ENCODE data around the gene NAV2.

Gene NAV2

DNA sequence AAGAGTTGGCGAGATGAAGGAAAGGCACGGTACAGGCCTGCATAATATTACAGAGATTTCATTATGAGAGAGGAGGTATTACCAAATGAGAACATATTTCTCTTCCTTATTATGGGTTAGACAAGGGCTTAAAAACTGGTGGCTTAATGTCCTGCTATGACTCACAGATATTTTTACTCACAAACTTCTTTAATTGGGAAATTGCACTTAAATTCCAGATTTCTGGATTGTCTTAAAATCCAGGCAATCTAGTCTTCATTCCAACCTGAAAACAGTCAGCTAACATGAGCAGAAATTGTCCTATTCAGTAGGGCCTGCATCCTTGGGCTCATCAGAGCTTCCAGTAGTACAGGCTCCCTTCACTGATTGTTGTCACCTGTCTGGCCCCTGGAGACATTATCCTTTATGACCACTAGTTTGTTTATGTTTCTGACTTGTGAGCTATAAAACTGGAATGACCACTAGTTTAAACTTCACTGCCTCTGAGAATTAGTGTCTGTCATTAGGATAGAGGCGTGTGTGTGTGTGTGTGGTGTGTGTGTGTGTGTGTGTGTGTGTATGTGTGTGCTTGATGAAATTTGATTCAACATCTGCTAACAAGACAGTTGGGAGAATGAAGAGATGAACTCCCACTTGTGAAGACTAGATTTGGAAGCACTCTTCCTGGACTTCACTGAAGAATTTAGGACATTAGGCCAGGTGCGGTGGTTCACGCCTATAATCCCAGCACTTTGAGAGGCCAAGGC, 422.5 kb downstream of the NAV2 start:
- no peak for FAIRE-seq

DNA sequence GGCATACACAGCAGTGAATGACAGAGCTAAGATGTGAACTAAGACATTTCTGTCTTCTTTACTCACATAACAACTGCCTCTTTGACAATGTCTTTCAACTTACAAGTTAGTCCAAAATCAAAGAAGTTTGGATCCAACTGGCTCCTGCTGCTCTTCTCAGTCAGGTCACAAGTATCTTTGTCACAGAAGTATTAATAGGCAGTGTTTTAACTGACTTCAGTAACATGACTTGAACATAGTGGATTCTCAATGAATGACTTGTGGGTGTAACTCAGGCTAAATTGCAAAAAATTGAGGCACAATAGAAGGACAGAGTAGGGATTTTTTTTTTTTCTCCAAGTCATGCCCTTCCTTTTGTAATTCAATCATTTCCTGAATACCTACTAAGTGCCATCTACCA, 425.0 kb downstream of the NAV2 start:
- FAIRE-seq, result no peak

DNA sequence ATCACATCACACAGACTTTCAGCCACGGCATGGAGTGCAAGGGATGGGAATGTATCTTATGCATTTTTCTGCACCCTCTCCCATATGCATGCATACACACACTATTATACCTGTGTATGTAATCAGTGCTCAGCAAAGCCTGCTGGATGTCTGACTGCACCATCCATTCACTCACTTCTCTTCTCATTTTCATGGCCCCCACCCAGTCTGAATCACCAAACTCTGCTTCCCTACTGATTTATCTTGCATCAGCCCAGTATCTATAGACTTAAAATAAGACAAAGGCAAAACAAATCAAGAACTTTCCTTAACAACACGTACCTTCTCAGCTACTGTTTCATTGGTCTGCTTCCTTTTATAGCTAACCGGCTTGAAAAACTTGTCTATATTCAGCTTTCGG, 426.1 kb downstream of the NAV2 start:
- FAIRE-seq, result no peak

DNA sequence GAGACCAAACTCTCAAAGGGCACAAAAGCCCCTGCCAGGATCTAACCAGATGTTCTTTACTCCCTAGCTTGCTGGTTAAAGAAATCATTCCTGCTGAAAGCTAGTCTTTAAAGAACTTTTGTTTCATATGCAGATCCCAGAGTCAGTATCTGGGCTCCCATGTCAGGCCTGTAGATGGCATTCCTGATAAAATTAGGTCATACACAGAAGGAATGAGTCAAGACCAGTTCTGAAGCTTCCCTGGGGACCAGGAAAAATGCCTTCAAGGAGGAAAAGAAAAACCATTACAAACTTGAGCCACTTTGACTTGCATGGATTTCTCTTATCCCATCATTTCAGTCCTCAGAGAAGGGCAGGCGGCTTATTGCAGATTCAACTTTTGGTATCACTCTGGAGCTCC, 441.7 kb downstream of the NAV2 start:
- no peak for FAIRE-seq

DNA sequence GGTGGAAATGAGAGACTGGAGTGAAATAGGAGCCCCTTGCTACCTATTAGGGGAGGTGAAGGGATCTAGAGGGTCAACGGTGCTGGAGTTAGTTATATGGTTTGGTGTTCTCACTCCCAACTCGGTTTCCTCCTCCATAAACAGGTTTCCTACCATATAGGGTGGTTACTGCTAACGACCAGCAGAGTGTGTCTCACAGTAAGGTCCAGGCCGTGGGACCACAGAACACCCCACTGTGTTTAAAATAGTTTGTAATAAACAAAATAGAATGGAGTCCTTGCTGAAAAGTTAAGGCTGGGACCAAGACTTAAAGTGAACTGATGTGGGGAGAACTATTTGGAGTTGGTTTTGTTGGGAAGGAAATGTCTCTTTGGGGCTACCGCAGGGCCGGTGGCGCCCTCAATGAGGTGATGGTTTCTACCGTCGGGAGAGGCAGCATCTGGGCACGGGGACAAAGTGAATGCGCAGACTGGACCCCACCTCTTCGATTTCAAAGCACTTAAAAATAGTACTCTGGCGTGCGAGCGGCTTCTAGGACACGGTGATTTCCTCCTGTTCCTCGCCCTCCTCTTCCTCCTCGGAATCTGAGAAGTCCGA, 443.1 kb downstream of the NAV2 start:
- no peak for FAIRE-seq

DNA sequence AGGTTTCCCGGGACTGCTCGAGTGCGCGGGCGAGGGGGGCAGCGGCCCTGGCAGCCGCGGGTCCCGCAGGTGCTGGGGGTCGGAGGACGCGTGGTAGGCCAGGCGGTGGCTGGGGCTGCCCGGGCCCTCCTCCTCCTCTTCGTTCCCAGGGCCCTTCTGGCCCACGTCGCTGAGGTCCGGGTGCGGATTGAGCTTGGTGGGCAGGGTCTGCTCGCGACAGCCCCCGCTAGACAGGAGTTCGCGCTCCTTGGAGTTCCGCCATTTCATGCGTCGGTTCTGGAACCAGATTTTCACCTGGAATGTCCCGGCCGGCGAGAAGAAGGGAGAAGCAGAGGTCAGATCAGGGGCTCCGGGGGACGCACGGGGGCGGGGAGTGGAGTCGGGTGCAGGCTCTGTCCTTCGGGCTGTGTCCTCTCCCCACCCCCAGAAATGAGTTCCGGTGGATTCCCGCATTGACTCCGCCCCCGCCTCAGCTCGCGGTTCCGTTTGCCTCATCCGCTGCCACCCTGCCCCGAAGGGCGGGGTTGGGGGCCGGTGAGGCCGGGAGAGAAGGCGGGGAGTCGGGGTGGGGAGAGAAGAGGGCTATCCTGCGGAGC, 443.7 kb downstream of the NAV2 start:
- no peak for FAIRE-seq

DNA sequence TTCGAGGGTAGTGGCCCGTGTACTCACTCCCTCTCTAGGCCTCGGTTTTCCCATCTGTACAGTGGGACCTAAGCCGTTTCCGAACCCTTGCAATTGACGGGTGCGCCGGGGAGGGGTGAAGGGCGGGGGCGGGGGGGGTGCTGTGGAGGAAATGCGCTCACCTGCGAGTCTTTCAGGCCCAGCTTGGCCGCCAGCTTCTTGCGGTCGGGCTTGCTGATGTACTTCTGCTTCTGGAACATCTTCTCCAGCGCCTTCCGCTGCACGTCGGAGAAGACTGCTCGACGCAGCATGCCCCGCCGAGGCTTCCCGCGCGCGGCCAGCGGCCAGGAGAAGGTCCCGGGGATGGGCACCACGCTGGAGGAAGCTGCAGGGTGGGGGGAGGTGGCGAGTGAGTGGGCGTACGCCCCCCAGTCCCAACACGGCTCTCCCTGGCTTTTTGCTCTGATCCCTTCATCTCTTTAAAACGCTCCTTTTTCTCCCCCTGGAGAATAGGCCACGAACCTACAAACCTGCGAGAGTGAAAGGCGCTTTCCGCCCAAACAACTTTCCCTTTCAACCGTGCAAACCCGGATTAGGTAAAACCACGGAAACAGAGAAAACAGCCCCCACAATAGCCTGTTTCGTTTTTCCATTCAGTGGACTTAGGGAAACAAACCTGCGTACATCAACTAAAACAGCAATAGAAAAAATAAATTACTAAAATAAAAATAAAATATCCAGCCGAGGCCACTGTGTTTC, 444.4 kb downstream of the NAV2 start:
- FAIRE-seq, result no peak

DNA sequence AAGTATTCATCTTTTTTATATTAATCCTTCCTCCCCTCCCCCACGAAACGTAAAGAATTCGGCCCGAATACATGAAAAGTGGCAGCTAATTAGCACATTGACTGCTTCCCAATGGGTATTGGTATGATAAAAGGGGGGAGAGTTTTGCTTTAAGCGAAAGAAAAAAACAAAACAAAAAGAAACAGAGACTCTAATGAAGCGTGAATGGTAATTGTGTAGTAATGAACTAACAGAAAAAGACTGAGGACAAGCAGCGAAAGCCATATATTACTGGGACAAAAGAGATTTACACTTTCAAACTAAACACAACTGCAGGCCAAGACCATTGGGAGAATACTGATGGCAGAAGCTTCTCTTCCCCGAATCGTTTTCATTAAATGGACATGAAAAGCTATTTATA, 445.1 kb downstream of the NAV2 start:
- FAIRE-seq, result no peak

DNA sequence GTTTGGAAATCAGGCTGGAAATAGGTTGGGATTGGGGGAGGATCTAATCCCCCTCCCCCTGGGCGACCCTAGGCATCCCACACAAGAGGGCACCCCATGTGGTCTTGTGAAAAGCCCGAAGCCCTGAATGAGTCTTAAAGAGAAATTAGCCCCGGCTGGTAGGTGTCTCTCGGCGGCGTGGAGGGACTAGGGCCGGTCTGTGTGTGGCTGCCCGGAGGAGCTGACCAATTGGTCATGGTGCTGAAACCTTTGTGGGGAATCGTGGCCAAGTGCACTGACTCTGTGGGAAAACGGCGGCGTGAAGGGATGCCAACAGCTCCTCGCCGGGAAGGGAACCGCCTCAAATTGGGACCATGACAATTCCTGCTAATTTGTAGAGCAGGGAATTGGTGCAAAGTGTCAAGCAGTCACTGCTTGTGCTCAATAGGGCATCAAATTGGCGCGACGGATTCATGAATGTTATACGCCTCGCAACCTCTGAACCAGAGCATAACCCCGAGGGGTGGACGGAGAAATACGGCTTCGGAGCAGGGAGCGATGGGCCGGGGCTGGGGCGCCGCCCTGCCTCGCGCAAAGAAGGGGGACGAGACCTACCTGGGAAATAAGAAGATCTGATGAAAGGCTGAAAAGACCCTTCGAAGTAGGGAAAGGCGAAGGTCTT, 446.1 kb downstream of the NAV2 start:
- no peak for FAIRE-seq

DNA sequence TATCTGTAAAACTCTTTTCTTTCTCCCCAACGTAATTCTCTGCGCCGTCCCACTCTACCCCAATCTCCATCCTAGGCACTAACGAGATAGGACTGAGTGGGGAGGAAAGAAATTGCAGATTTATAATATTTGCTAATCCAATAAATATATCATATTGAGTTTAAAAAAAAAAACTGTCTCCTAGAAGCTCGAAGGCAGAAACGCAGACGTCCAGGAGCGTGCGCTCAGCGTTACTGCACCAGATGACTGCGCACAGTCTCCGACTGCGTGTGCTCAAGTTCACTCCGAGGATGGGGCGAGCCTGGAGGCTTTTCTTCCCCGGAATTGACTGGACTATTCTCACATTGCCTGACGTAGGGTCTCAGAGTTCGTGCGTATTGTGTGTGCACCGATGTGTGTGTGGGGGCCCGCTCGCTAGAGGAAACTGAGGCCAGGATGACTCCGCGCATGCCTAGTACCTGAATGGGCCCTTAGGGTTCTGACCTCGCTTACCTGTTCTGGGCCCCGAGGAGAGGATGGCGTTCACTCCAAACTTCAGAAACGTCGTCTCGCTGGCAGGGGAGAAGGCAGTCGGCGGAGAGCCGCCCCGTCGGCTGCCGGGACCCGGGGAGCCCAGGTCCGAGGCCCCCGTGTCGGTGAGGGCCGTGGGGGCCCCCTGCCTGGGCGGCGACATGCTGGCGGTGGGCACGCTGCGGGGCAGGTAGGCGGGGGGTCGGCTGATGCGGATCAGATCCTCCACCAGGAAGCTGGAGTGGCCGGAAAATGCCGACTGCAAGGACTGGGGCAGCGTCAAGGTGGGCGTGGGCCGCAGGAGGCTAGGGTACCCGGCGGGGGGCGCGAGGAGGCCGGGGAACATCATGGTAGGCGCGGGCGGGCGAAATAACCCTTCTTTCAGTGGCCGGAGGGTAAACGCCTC, 447.1 kb downstream of the NAV2 start:
- FAIRE-seq, result no peak

DNA sequence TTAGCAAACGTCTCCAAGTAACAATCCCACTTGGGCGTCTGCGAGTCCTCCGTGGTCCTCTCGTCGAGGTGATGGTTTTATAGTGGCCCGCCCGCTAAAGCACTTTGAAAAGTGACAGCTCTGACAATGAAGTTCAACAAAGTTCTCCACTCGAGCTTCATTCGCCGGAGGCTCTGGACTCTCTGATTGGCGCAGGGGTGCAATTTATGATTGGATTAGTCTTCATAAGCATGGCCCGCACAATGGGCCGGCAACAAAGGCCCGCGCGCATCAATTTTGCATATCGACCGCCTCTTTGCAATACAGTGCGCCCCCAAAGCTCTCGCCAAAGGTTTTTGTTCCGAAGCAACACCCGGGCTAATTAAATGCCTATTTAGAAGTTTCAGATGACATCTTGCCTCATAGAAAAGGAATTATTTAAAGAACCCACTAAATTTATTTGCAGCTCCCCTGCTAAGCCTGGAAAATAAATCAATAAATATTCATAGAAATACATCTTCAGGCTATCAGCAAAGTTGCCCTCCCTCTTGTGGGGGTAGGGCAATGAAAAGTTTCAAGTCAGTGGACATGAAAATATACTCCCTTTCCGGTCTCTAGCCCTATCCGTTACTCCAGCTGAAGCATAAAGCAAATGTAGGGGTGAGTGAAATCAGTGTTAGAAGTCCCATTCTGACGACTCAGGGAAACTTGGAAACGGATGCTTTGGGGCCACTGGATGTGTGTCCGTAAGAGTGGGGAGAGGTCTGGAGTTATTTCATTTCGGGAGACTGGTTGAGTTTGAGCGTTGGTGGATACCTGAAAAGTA, 448.0 kb downstream of the NAV2 start, which contains the start of gene DBX1:
Gene DBX1, minus strand, starts transcription at position 51 of the 805 bp plus-strand sequence. CDS start 151 bp downstream, outside the sequence.
- FAIRE-seq, result no peak

DNA sequence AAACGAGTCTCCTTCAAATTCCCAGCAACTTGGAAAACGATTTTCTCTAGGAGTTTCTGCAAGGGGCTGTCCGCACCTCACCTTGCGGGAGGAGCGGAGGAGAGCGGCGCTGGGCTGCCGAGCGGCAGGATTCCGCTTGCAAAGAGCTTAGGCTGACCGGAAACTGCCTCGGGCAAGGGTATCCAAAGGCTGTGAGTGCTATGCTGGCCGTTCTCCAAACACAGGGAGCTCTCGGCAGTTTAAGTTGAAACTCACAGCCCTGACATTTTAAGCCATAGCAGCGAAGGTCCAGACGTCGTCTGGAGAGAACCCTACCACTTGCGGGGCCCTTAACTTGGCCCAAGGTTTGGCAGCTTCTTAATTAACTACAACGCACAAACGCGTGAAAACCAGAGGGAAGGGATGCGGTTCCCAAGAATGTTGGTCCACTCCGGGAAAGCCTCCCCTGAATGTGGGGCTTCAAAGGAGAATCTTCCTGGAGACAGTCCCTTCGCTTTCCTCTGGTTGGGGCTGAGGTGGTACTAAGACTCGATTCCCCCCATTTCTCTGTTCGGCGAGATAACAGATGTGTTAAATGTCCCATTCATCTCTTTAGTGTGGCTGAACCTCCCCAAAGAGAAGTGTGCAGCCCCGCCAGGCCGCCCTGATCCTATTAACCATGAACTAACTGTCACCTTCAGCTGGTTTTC, 448.7 kb downstream of the NAV2 start:
- FAIRE-seq, result no peak

DNA sequence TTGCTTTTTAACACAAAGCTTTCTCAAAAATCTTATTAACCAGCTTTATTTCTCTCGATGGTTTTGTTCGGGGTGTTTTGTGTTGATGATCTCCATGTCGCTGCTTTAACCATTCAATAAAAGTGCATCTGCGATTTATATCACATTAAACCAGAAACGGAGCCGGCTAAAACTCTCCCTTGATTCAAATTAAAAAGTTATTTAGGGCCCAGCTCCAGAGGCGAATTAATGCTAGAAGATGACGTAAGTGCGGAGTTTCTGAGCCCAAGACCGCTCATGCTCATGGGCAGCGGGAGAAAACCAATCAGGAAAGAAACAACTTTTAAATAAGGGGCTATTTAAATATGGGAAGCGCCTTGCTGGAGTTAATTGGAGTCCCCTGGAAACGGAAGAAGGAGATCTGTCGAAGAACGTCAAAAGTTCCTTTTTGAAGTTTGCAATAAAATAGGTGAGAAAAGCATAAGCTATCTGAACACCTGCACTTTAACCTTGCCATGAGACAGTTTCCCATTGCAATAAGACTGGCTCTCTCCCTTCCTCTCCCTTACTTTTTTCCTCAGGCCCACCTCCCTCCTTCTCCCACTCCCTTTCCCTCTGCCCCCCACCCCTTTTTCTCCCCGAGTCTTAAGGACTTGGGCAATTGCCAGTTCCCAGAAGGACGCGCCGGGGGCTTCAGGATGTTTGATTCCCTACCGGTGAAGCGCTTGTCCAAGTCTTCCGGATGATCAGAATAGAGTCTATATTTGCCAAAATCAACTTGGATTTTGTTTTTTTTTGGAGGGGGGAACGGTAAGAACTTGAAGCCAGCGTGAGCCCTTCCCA, 449.5 kb downstream of the NAV2 start:
- FAIRE-seq, result no peak

DNA sequence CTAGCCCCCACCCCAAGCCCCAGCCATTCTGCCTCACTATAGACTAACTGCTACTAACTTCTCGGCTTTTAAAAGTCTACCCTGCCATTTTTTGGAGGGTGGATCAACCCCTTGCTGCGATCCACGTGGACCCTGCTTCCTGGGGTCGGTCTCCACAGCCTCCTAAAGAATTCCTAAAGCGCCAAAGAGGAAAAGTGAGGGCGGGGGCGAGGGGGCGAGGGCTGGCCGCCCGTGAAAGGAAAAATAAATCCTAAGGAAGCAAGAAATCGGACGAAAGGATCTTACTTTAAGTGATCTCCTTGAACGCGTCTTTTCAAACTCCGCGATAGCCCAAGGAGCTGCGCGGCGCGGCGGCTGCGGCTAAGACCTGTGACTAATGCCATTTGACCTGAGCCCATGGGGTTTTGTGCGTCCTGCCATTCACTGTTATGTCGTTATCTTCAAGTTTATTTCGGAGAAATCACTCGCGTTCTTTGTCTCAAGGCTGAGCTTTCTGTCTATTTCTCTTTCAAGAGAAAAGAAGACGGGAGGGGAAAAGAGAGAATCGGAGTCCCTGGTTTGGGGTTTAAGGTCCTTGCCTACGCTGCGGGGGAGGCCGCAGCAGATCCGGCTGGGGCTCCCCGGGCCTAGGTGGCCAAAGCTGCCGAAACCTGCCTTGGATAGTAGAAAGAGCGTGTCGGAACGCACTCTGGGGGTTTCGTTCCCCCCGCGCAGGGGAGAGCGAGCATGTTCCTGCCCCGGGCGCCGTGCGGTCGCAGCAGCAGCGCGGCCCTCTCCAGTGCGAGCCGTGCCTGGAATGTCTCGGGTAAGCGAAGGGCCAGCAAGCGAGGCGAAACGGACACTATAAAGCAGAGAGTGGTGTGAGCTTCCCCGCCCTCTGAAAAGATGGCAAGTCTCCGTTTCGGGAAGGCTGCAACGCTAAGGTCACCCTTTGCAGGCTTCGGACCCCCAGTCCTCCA, 450.5 kb downstream of the NAV2 start:
- no peak for FAIRE-seq

DNA sequence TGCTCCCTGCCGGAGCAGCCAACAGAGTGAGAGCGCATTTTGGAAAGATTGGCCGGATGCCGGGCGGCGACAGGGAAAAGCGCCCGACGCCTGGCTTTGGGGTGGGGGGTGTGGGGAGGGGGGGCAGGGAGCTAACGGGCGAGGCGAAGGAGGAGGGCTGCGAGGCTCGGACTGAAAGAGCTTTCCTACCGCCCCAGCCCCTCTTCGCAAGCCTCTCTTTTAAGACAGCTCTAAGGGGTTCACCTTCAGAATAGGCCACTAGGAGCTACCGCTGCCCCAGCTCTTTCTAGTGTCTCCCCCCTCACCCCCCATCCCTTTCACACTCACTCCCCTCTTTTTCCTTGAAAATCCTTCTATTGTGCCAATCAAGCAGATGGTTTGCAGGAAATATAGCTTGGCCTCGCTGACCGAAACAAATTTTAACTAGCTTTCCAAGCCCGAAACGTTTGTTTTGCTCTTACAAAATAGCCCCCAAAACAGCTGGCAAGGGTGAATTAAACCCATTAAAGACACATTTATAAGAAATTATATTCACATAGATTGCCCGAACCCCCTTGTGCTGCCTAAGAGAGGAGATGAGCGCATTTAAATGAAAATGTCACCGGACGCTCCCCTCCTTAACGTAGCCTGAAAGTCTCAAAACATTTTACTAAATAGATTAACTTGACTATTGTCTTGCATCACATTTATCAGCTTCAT, 451.3 kb downstream of the NAV2 start:
- FAIRE-seq, result no peak
